DMS 273 (cell line): ENCODE measurements around the gene ANKRD66.
A peak's percentile ranks its signal among the peaks of the same experiment; 100 is the strongest.
"Not testable (repeated sequence)": the region's sequence is repeated elsewhere in the genome, so short reads cannot be mapped to it uniquely, and the experiment has no call there.

Source experiments
- DNase-seq: peaks from one replicate; lab custom pipeline; 2025; ENCODE audit not compliant: unreplicated experiment; lab: John Stamatoyannopoulos, UW

ANKRD66 gene

GRCh38 chr6:46751658-46752057, 4.9 kb downstream of the ANKRD66 start:
- no peak for DNase-seq

DNA sequence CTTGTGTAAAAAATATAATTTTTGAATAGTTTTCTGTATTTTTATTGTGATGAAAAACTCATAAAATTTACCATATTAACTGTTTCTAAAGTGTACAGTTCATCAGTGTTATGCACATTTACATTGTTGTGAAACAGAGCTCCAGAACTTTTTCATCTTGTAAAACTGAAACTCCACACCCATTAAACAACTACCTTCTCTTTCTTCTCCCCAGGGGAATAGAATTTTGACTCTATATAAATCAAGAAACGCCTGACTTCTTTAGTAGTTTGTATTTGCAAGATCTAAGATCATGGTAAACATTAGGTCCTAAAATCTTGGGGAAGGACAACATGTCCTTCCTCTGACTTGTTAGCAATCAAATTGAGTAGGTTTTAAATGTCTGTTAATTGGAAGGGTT, 9.1 kb downstream of the ANKRD66 start:
- DNase-seq = no peak

DNA sequence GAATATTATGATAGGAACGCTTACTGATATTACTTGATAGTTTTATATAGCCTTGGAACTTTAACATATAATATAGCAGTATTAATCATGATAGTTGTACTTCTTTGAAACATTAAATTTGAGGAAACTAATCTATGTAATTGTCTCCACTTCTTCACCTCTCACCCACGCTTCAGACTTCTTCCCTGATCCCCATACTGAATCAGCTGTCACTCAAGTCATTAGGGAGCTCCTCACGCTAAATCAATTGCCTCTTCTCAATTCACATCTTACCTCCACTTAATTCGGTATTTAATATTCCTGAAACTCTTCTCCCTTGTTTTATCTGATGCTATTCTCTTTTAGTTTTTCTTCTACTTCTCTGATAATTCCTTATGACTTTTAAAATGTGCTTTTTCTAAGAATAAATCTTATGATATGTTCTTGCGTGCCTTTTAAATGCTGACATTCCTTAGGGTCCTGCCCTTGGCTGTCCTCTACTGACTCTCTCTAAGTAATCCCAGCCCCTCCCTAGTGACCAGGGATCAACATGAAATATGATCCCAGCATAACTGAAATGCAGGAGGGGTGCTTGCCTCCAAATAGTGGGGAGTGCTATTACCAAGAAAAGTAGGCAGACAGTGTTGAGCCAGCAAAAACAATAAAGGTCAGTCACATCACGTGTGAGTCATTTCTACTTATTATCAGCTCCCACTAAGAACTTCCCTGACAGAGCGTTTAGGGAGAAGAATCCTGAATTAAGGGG, 9.9 kb downstream of the ANKRD66 start:
- DNase-seq = no peak

- DNase-seq = no peak
These were observed 10.5 kb downstream of the ANKRD66 start for GRCh38 chr6:46757214-46757596.

DNA sequence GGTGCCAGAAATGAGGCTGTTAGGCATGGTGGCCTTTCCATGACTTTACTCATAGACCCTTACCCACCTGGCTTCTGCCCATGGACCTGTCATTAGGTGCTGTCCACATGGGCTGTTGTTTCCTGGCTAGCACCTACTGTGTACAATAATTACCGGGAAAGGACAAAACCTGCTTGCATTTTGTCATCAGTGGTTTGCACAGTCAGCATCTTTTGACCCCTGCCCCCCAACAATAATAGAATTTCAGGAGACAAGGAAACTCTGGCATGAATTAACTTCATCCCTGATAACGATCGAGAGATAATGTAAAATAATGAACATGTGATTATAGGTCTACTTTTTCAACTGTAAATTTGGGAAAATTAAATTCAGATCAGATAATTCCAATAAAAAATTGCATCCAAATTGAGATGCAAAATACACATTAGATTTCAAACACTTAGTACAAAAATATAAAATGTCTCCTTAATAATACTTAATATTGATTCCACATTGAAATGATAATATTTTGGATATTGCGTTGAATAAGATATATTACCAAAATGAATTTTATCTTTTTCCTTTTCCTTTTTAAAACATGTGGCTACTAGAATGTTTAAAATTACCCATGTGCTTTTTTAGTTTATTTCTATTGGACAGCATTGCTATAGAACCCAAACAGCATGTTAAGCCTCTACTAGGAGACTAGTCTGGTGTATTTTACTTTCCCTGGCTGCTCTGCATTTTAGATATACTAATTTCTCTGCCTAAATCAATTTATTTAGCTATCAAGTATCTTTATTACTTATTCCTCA, 12.4 kb downstream of the ANKRD66 start:
- no peak for DNase-seq

- DNase-seq = no peak
These were observed 14.2 kb downstream of the ANKRD66 start for GRCh38 chr6:46760925-46761324.

DNA sequence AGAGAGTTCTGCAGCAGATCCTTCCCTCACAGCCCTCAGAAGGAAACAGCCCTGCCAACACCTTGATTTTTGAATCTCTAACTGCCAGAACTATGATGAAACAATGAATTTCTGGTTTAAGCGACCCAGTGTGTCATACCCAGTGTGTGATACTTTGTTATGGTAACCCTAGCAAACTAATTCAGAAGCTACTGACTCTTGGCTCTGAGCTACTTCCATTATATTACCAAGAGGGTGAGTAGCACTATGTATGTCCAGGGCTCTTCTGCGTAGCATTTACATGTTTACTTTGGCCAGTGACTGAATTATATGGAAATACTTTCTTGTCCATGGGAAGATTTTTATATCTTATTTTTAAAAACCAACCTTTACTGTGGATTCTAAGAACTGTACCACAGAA, 16.7 kb downstream of the ANKRD66 start:
- no peak for DNase-seq

GRCh38 chr6:46764280-46764679, 17.5 kb downstream of the ANKRD66 start:
- not testable (repeated sequence) for DNase-seq

DNA sequence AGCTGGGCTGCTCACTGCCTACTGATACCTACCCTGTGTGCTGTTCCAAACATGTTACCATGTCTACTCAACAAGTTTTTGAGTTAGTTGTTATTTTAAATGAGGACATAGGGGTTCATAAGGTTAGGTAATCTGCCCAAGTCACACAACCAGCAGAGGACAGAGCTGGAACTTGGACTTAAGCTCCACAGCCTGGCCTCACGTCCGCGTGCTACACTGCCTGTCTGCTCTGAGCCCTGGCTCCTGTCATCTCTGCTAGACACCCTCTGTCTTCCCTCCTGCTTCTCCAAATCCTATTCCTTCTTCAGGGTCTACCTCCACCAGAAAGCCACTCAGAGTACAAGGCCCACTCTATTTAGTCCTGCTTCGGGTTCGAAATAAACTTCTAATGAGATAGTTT, 18.2 kb downstream of the ANKRD66 start:
- no peak for DNase-seq

GRCh38 chr6:46772016-46772415, 25.3 kb downstream of the ANKRD66 start:
- no peak for DNase-seq

GRCh38 chr6:46772762-46773161, 26.0 kb downstream of the ANKRD66 start:
- no peak for DNase-seq

- no peak for DNase-seq
These were observed 26.6 kb downstream of the ANKRD66 start for GRCh38 chr6:46773201-46773855.

- DNase-seq = not testable (repeated sequence)
These were observed 28.0 kb downstream of the ANKRD66 start for GRCh38 chr6:46774736-46775135.

DNA sequence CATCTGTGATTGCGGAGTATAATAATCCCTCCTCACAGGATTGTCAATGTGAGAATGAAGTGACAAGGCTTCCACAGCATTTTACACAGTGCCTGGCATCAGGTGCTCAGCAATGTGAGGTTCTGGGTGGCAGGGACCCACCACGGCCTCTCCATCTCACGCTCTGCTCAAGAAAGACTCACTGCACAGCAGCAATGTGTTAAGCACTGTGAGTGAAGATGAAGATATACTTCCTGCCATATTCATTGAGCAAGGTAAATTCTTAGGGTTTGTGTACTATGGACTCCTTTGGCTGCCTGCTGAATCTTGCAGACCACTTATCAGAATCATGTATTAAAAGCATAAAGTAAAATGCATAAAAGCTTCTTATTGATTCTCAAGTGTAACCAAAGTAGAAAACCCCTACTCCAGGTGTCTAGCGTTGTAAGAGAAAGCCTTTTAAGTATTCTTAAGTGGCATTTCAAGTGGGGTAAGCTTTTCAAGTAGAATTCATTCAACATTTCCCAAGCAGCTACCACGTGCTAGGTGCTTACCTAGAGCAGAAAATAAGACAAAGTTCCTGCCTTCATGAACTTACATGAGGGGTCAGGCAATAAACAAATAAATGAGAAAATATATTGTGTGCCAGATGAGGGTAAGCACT, 29.5 kb downstream of the ANKRD66 start:
- DNase-seq = no peak

- DNase-seq = no peak
These were observed 31.0 kb downstream of the ANKRD66 start for GRCh38 chr6:46777476-46778346.

DNA sequence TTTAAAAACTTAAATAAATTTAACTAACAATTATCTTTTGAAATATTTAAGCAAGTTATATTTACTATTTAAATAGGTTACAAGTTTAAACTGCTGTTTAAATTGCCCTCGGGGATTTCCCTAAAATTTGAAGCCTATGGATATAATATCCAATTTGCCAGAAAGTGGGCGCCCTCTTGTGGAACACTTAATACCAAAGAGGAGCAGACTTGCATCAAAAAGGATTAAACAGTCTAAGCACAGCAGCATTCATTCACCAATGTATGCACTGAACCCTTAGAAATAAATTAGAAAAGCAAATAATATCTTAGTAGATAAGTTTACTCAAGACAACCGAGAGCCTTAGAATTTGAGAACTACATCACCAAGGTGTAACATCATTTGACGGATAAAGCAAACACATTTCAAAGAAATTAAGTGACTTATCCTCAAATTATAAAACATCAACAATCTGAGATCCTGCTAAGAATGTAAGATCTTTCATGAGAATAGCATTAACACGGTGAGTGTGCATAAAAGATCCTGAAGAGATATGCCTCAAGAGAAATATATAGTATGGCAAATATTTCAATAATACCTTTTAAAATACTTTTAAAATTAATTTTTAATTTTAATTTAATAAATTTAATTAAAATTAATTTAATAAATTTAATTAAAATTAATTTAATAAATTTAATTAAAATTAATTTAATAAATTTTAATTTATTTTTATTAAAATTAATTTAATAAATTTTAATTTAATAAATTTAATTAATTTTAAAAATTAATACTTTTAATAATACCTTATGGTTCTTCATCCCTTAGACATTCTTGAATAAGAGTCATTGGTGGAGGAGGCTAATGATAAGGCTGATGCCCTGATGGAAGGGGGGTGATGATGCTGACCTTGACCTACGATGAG, 35.0 kb downstream of the ANKRD66 start:
- DNase-seq = peak; percentile 83

GRCh38 chr6:46784535-46784934, 37.8 kb downstream of the ANKRD66 start:
- no peak for DNase-seq

DNA sequence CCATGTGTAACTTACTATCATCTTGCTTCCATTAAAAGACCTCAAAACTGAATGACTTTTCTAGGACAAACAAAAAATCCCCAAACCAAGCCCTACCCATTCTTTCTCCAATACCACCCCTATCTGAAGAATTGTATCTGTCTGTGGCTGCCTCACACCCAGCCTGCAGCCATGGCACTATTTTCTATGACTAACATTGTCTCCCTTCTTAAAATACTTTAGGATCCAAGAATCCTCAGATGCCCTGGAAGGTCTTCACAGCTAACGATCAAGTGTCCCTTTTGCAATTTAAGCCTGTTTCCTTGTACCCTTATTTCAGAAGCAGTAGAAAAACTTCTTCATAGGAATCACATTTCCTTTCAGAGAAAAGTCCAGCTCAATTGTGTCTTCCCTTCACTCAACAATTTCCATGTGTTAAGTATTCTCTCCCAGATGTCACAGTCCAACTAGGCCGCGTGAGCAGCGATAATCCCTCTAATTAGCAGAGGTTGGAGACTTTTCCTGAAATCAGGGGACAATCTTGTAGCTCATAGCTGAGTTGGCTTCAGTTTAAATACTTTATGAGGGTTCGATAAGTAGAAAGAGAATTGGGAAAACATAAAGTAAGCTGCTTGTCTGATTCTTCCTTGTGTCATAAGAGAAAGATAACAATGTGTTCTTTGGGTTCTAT, 41.3 kb downstream of the ANKRD66 start:
- no peak for DNase-seq

DNA sequence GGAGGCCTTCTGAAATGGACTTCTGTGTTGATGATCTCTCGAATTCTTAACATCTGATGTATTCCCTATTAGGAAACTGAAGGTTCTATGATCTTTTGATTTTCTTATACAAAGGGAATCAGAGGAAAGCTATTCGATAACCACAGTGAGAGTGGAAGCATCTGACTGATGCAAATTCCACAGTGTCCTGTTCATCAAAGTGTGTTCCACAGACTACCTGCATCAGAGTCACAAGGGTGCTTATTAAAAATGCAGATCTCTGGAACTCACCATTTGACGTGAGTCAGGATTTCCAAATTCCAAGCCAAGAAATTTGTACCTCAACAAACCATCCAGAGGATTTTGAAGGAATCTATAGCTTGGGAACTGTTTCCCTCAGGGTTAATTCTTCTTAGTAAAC, 42.1 kb downstream of the ANKRD66 start:
- no peak for DNase-seq
